Activated CD8-positive, alpha-beta memory T cell treated with anti-CD3 and anti-CD28 coated beads for 36 hours (primary cell): ENCODE measurements around the gene MBNL2. TPM values are rescaled to one million over a fixed set of nuclear protein-coding genes. Genes with fewer than 3 reads are reported as not detected.

Experiments
- CTCF ChIA-PET: fragments of 350-600 bp; sonication (Branson Sonifier 250); formaldehyde crosslinking; loops from one replicate; lab custom pipeline; 2021; ENCODE audit warnings: antibody characterized with exemption; lab: Charles Lee
- POLR2A ChIA-PET: fragments of 350-600 bp; sonication (Branson Sonifier 250); formaldehyde crosslinking; loops from one replicate; lab custom pipeline; 2021; ENCODE audit warnings: antibody characterized with exemption; lab: Charles Lee
- total RNA-seq, 2 experiments: library from RNA; stranded (reverse); gene quantifications; one replicate each; pipeline ENCODE4 v1.2.3, GENCODE V29; 2021

MBNL2 gene
- total RNA-seq, 2 experiments from 2014 or later, result 16.9 to 17.6 TPM

GRCh38 chr13:97302611-97303010, 80.5 kb downstream of the MBNL2 start:
- CTCF ChIA-PET, result no interaction called here
- POLR2A ChIA-PET, result no interaction called here

- CTCF ChIA-PET, result no interaction called here
Measured at GRCh38 chr13:97306106-97306505, 84.0 kb downstream of the MBNL2 start.

GRCh38 chr13:97306645-97307044, 84.5 kb downstream of the MBNL2 start:
- CTCF ChIA-PET, result no interaction called here
- POLR2A ChIA-PET, result no interaction called here

More at GRCh38 chr13:97306106-97306505, 84.0 kb downstream of the MBNL2 start:
- POLR2A ChIA-PET, result no interaction called here

GRCh38 chr13:97307118-97307881, 85.2 kb downstream of the MBNL2 start:
- ChIA-PET POLR2A (no interaction called here), CTCF (no interaction called here)

- ChIA-PET POLR2A (no interaction called here), CTCF (no interaction called here)
Measured at GRCh38 chr13:97307882-97308624, 85.9 kb downstream of the MBNL2 start.

GRCh38 chr13:97308735-97309429, 86.7 kb downstream of the MBNL2 start:
- POLR2A ChIA-PET, result no interaction called here

GRCh38 chr13:97310809-97311436, 88.8 kb downstream of the MBNL2 start:
- CTCF ChIA-PET, result no interaction called here

More at GRCh38 chr13:97308735-97309429, 86.7 kb downstream of the MBNL2 start:
- CTCF ChIA-PET, result no interaction called here

GRCh38 chr13:97311956-97312355, 89.8 kb downstream of the MBNL2 start:
- ChIA-PET POLR2A (no interaction called here), CTCF (no interaction called here)

More at GRCh38 chr13:97310809-97311436, 88.8 kb downstream of the MBNL2 start:
- POLR2A ChIA-PET, result no interaction called here

- ChIA-PET POLR2A (no interaction called here), CTCF (no interaction called here)
Measured at GRCh38 chr13:97313551-97314260, 91.6 kb downstream of the MBNL2 start.

GRCh38 chr13:97316390-97316789, 94.3 kb downstream of the MBNL2 start:
- ChIA-PET CTCF (no interaction called here), POLR2A (no interaction called here)

- CTCF ChIA-PET, result no interaction called here
- POLR2A ChIA-PET, result no interaction called here
Measured at GRCh38 chr13:97317933-97318332, 95.8 kb downstream of the MBNL2 start.

- ChIA-PET POLR2A (no interaction called here), CTCF (no interaction called here)
Measured at GRCh38 chr13:97318532-97318931, 96.4 kb downstream of the MBNL2 start.

- ChIA-PET POLR2A (no interaction called here), CTCF (no interaction called here)
Measured at GRCh38 chr13:97319113-97319720, 97.1 kb downstream of the MBNL2 start.

- CTCF ChIA-PET, result no interaction called here
- POLR2A ChIA-PET, result no interaction called here
Measured at GRCh38 chr13:97321101-97321500, 99.0 kb downstream of the MBNL2 start.

- CTCF ChIA-PET, result no interaction called here
- POLR2A ChIA-PET, result no interaction called here
Measured at GRCh38 chr13:97321616-97322321, 99.6 kb downstream of the MBNL2 start.

GRCh38 chr13:97322740-97323342, 100.7 kb downstream of the MBNL2 start:
- POLR2A ChIA-PET, result no interaction called here
- CTCF ChIA-PET, result no interaction called here

- POLR2A ChIA-PET, result no interaction called here
- CTCF ChIA-PET, result no interaction called here
Measured at GRCh38 chr13:97324115-97324514, 102.0 kb downstream of the MBNL2 start.

GRCh38 chr13:97325738-97326137, 103.6 kb downstream of the MBNL2 start:
- ChIA-PET POLR2A (no interaction called here), CTCF (no interaction called here)
